GM12891 (cell line): ENCODE measurements around the gene WDR26.

ENCODE experiments used
- POLR2A ChIP-seq: IDR thresholded peaks from 2 replicates; pipeline ENCODE4 v1.6.1; 2011; ENCODE audit warnings: low read depth, low read length, control low read depth
- POLR2AphosphoS5 ChIP-seq: IDR thresholded peaks from 2 replicates; pipeline ENCODE4 v1.6.1; 2011; ENCODE audit warnings: low read depth, low read length, control low read depth
- POU2F2 ChIP-seq: IDR thresholded peaks from 2 replicates; pipeline ENCODE4 v1.6.1; 2011; ENCODE audit warnings: low read depth, mild to moderate bottlenecking, control low read depth, low read length, moderate library complexity
- TAF1 ChIP-seq: IDR thresholded peaks from 2 replicates; pipeline ENCODE4 v1.6.1; 2011; ENCODE audit warnings: low read depth, low read length, control low read depth

DNA sequence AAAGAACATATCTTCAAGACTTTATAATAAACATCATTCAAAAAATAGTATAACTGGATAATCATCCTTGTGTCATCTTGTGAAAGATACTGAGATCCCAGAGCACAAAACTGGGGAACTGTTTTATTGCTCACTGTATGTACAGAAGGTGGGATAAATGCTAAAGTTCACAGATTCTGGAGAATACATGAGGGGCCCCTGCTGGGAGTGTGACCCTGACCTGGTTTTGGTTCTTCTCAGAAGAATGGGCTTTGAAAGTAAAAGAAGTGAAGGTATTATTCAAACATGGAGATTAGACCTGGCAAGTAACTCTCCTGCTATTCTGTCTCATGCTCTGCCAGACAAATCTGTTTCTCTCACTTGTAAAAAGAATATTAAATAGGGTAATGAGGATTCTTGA is 14.5 kb downstream of the WDR26 start:
- TF ChIP-seq TAF1 (no peak), POLR2AphosphoS5 (no peak), POLR2A (no peak), POU2F2 (no peak)
